ENCODE data around the gene KLHL20.
A peak's percentile ranks its signal among the peaks of the same experiment; 100 is the strongest.
"Not testable (repeated sequence)": the region's sequence is repeated elsewhere in the genome, so short reads cannot be mapped to it uniquely, and the experiment has no call there.

KLHL20 gene

DNA sequence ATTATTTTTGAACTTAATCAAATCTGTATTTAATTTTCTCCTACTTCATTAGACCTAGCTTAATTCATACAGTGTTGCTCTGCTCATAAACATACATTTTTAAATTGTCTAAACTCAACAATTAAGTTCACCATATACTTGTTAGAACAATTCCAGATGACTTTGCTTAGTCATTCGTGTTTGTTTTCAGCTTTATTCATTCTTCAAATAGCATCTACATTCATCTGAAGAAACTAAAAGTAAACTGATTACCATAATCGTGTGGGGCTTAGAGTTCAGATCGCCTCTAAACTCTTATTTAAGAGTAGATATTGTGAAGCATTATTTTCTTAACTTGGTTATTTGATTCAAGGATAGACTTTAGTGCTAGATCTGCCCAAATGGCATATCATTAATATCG lies 34.4 kb downstream of the KLHL20 start:
- no peak for DNase-seq (ENCODE audit: low spot score)

GRCh38 chr1:173753830-173754229 lies 39.0 kb downstream of the KLHL20 start:
- no peak for DNase-seq (ENCODE audit: low spot score)

GRCh38 chr1:173757666-173758065 lies 42.9 kb downstream of the KLHL20 start:
- no peak for DNase-seq (ENCODE audit: low spot score)

- DNase-seq (ENCODE audit: low spot score): no peak
These were observed 43.3 kb downstream of the KLHL20 start for GRCh38 chr1:173758110-173758509.

GRCh38 chr1:173758980-173759379 lies 44.2 kb downstream of the KLHL20 start:
- no peak for DNase-seq (ENCODE audit: low spot score)

DNA sequence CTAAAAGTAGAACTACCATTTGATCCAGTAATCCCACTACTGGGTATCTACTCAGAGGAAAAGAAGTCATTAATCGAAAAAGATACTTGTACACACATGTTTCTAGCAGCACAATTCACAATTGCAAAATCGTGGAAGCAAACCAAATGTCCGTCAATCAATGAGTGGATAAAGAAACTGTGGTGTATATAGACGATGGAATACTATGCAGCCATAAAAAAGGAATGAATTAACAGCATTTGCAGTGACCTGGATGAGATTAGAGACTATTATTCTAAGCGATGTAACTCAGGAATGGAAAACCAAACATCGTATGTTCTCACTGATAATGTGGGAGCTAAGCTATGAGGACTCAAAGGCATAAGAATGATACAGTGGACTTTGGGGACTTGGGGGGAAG lies 49.5 kb downstream of the KLHL20 start:
- not testable (repeated sequence) for DNase-seq (ENCODE audit: low spot score)

DNA sequence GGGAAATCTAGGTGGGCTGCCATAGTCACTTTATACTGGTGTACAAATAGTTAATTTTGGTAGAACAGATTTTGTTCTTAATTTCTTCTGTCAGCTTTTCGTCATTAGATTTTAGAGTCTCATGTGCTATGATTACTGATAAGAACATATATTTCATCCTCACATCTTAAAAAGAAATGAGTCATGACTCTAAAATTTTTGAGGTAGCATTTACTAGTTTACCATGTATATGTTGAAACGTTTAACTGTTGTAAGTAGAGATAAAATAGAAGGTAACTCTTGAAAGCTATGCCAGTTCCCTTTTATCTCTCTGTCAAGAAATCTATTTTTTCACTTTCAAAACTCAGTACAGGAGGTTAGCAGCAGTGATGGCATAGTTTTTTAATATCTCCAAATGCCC lies 53.4 kb downstream of the KLHL20 start:
- no peak for DNase-seq (ENCODE audit: low spot score)

- no peak for DNase-seq (ENCODE audit: low spot score)
These were observed 54.0 kb downstream of the KLHL20 start for GRCh38 chr1:173768827-173769226.

DNA sequence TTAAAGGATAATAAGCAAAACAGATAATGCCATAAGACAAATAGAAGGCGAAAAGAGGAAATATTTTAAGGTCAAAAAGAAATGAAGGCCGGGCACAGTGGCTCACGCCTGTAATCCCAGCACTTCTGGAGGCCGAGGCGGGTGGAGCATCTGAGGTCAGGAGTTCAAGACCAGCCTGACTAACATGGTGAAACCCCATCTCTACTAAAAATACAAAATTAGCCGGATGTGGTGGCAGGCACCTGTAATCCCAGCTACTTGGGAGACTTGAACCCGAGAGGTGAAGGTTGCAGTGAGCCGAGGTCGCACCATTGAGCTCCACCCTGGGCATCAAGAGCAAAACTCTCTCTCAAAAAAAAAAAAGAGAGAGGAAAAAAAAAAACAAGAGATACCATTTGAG lies 55.5 kb downstream of the KLHL20 start:
- not testable (repeated sequence) for DNase-seq (ENCODE audit: low spot score)

- DNase-seq (ENCODE audit: low spot score): no peak
These were observed 56.8 kb downstream of the KLHL20 start for GRCh38 chr1:173771560-173771959.

- no peak for DNase-seq (ENCODE audit: low spot score)
These were observed 60.9 kb downstream of the KLHL20 start for GRCh38 chr1:173775578-173776226.

- DNase-seq (ENCODE audit: low spot score): no peak
These were observed 65.2 kb downstream of the KLHL20 start for GRCh38 chr1:173779936-173780335.

GRCh38 chr1:173784997-173785396 lies 70.2 kb downstream of the KLHL20 start:
- DNase-seq (ENCODE audit: low spot score): no peak

DNA sequence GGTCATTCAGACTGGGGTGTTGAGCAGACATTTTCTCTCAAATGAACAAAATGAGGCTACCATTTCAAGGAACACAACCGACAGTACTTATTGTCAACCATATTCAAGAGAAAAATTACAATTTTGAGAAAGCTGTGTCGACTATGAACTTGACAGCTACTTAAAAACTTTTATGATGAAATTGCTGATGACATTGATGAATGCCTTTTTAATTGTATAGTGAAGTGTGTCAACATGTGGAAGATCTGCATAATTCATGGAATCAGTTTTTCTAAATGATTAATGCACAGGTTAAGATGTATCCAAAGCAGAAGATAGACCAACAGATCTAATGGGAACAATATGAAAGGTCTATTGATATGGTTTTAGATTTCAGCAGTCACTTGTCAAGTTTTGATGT lies 75.1 kb downstream of the KLHL20 start:
- DNase-seq (ENCODE audit: low spot score): no peak

DNA sequence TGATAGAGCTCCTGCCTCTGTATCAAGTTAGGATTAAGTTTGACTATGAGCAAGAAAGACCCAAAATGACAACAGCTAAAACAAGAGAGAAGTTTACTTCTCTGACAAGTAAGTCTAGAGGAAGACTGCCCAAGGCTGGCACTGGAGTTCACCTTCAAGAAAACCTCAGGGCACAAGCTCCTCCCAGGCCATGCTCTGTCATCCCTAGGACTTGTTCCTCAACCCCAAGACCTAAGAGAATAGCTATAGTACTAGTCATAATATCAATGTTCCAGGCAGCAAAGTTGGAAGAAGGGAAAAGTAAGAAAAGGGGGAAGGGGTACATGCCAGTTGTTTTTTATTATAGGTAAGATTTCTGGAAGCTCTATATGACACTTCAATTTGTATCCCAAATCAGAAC lies 83.3 kb downstream of the KLHL20 start:
- DNase-seq (ENCODE audit: low spot score): no peak

GRCh38 chr1:173799995-173800394 lies 85.2 kb downstream of the KLHL20 start:
- DNase-seq (ENCODE audit: low spot score): not testable (repeated sequence)

GRCh38 chr1:173802961-173803360 lies 88.2 kb downstream of the KLHL20 start:
- no peak for DNase-seq (ENCODE audit: low spot score)

DNA sequence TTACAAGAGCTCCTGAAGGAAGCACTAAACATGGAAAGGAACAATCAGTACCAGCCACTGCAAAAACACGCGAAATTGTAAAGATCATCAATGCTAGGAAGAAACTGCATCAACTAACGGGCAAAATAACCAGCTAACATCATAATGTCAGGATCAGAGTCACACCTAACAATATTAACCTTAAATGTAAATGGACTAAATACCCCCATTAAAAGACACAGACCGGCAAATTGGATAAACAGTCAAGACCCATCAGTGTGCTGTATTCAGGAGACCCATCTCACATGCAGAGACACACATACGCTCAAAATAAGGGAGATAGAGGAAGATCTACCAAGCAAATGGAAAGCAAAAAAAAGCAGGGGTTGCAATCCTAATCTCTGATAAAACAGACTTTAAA lies 98.9 kb downstream of the KLHL20 start:
- DNase-seq (ENCODE audit: low spot score): not testable (repeated sequence)

GRCh38 chr1:173818459-173818858 lies 103.7 kb downstream of the KLHL20 start:
- DNase-seq (ENCODE audit: low spot score): no peak

- DNase-seq (ENCODE audit: low spot score): no peak
These were observed 106.9 kb downstream of the KLHL20 start for GRCh38 chr1:173821680-173822079.

DNA sequence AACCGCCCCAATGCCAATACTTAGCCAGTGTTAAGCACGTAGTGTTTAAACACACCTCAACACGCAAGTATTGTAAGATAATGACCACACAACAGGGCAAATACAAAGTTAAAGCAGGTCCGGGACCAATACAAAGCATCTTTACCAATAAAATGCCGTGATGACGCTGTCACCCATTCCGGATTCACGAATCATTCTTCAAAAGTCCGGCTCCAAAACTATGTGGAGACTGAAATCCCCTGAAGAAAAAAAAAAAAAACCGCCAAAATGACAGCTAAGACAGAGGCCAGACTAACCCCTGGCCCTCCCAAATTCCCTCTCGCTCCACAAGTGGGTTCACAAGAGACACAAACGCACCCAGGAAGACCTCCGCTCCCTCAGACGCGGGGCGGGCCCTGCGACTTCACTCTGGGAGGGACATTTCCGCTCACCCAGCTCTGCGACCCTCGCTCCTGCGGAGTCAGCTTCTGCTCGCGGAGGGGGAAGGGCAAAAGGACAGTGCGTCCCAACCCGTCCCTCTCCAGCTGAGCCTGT lies 109.1 kb downstream of the KLHL20 start:
- DNase-seq (ENCODE audit: low spot score): no peak

DNA sequence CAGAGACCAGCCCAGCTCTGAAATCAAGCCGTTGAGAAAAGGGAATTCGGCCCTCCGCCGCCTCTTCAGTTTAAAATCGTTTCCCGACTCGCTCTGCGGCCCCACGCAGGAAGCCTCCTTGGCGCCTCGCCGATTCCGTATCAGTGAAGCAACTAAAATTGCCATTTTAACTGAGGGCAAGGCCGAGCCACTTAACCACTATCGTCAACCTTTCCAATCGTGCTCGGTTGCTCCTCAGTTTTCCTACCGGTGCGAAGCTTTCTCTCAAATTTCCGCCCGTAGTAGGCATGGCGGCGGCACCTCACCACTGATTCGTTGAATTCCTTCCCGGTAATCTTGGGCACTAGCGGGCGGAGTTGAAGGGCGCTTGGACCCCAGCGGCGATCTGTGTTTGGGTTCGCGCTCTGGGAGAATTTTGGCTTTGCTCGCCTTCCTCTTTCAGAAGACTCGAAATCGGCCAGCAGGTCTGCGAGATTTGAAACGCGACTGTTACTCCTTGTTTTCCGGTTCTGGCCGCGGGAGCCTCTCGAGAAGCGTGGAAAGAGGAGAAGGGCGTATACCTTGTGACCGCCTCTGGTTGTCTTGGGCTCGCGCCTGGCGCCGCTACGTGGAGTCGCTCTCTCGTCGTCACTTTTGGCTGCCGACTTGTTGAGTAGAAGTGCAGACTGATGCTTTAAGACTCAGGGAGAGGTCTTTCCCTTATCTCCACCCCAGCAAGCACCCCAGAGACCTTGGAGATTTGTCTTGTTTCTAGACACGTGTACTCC lies 109.7 kb downstream of the KLHL20 start, which contains the start of the genes CENPL and DARS2:
Gene CENPL, minus strand, starts transcription at position 569 of the 767 bp plus-strand sequence. CDS start 13,584 bp downstream, outside the sequence.
Gene DARS2, plus strand, starts transcription at position 359 of the 767 bp plus-strand sequence. CDS start 557 bp downstream, outside the sequence.
- DNase-seq (ENCODE audit: low spot score): peak; percentile 94

DNA sequence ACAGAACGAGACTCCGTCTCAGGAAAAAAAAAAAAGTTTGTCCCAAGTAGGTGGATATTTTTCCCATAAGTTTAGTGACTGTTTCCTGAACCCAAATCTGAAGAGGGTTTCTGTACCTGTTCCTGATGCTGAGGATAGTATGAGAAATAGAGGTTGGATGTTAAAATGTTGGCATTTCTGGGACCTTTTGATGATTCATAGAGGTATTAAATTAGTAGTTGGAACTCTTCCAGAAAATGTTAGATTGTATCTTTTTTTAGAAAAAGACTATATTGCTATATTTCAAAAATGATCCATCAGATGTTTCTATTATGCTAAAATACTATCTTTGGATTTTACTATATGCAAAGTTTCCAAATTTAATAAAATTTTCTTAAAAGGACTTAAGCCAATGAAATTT lies 112.8 kb downstream of the KLHL20 start:
- DNase-seq (ENCODE audit: low spot score): no peak

Data from CD4-positive, alpha-beta T cell treated with Interleukin-2 at 100 ng/mL for 4 hours (primary cell).